Smooth muscle cell (in vitro differentiated cells): ENCODE data around the gene CYLD. TPM values are rescaled to one million over a fixed set of nuclear protein-coding genes. Genes with fewer than 3 reads are reported as not detected.

Experiments used
- DNase-seq: peaks from one replicate; lab custom pipeline; 2025; ENCODE audit not compliant: unreplicated experiment; lab: John Stamatoyannopoulos, UW
- H2AFZ ChIP-seq: fragments of 200-600 bp; sonication (generic); 2 replicates; pipeline ENCODE4 v1.6.0; 2016; ENCODE audit warnings: antibody characterized with exemption, low read depth, mild to moderate bottlenecking
- H3F3A ChIP-seq: fragments of 200-600 bp; sonication (generic); 2 replicates; pipeline ENCODE4 v1.6.0; 2017; ENCODE audit warnings: antibody characterized with exemption, low read depth
- H3K27ac ChIP-seq: fragments of 200-600 bp; sonication (generic); 2 replicates; pipeline ENCODE4 v1.5.1; 2016; ENCODE audit warnings: low read depth, mild to moderate bottlenecking
- H3K27me3 ChIP-seq: fragments of 200-600 bp; sonication (generic); 2 replicates; pipeline ENCODE4 v1.6.1; 2016; ENCODE audit warnings: low read depth, mild to moderate bottlenecking
- H3K36me3 ChIP-seq: fragments of 200-600 bp; sonication (generic); 2 replicates; pipeline ENCODE4 v1.5.1; 2016; ENCODE audit warnings: low read depth
- H3K4me1 ChIP-seq: fragments of 200-600 bp; sonication (generic); 2 replicates; pipeline ENCODE4 v1.5.1; 2016; ENCODE audit warnings: low read depth
- H3K4me2 ChIP-seq: fragments of 200-600 bp; sonication (generic); 2 replicates; pipeline ENCODE4 v1.6.0; 2016; ENCODE audit warnings: mild to moderate bottlenecking
- H3K4me3 ChIP-seq: fragments of 200-600 bp; sonication (generic); 2 replicates; pipeline ENCODE4 v1.5.1; 2016; ENCODE audit warnings: mild to moderate bottlenecking
- H3K79me2 ChIP-seq: fragments of 200-600 bp; sonication (generic); 2 replicates; pipeline ENCODE4 v1.6.0; 2016; ENCODE audit warnings: low read depth, mild to moderate bottlenecking
- H3K9ac ChIP-seq: fragments of 200-600 bp; sonication (generic); 2 replicates; pipeline ENCODE4 v1.6.0; 2016; ENCODE audit warnings: low read depth
- H3K9me3 ChIP-seq: fragments of 200-600 bp; sonication (generic); replicated peaks from 2 replicates; pipeline ENCODE4 v1.5.1; 2016; ENCODE audit warnings: low read depth
- H4K20me1 ChIP-seq: fragments of 200-600 bp; sonication (generic); 2 replicates; pipeline ENCODE4 v1.6.0; 2016; ENCODE audit warnings: low read depth
- CTCF ChIP-seq: fragments of 200-600 bp; sonication (generic); IDR thresholded peaks from 2 replicates; pipeline ENCODE4 v1.5.1; 2017; ENCODE audit warnings: borderline replicate concordance, mild to moderate bottlenecking, antibody characterized with exemption; ENCODE audit not compliant: insufficient read depth, poor library complexity, severe bottlenecking
- WGBS: methylation state at CpG from one replicate; pipeline ENCODE4 v1.1.7; 2016; ENCODE audit warnings: low lambda C conversion rate; 5-methylcytosine and 5-hydroxymethylcytosine counted together
- polyA plus RNA-seq: library from polyadenylated mRNA; unstranded; fragments of >200 nt; fragmentation: Nextera tagmentation; extraction: Ambion mirVana; gene quantifications from 2 replicates; pipeline ENCODE4 v1.2.1, GENCODE V29; 2016
- total RNA-seq: library from RNA; depleted of rRNA; stranded (reverse); fragments of >200 nt; gene quantifications from 2 replicates; pipeline ENCODE4 v1.2.3, GENCODE V29; 2014

The CYLD gene
- total and polyA plus RNA-seq, 2 experiments from 2014 or later, result 11.3 to 13.8 TPM

DNA sequence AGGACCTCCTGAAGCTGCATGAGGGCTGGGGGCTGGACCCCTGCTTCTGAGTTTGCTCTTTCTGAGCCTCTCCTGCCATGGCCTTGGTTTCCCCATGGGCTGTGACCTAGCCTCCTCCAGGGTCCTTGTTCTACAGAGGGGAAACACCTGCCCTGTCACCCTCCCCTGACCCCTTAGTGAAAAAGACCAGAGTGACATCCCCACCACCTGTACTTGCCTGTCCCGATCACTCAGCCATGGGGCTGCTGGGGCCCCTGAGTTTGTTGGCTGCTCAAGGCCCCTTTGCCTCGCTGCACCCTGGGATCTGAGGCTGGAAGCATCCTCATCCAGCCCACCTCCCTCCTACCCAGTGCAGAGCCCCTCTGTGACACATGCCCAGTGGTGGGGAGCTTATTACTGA, 47.7 kb upstream of the CYLD start:
- Histone ChIP-seq H3K27ac (no peak overlapping the region), H2AFZ (no peak overlapping the region)
- WGBS, result 95% methylated on average over 2 of the region's 2 CpGs

DNA sequence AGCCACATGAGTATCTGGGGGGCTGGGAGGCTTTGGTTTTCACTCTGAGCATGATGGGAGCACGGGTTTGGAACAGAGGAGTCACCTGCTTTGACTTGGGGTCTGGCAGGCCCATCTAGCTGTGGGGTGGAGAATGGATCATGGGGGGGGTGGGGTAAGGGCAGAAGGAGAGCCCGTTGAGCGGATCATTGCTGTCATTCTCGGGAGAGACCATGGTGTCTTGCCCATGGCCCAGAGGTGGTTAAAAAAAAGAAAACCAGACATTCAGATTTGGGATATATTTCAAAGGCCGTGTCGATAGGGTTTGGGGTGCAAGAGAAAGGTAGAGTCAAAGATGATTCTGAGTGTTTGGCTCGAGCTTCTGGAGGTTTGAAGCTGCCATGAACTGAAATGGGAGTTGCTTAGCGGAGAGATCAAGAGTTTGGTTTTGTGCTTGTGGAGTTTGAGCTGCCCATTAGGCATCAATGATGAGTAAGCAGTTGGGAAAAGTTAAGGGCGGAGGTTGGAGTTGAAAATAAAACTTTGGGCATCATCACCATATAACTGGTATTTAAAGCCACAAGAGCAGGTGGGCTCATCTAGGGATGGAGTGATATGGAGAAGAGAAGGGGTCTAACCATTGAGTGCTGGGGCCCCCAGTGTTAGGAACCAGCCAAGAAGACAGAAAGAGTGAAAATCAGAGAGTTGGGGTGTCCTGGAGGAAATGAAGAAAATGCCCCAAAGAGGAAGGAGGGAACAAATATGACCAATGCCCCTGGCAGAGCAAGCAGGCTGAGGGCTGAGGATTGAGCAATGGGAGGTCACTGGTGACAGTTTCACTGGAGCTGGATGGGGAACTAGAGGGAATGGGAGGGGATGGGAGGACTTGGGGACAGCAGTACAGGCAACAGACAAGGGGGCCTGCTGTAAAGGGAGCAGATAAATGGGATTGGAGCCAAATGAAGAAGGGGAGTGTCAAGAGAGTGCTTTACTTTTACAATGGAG, 46.6 kb upstream of the CYLD start:
- no peak overlapping the region for H2AFZ ChIP-seq
- H4K20me1 ChIP-seq, result no peaks in the 10 kb centered on the region
- H3K4me1 ChIP-seq, result no peaks in the 10 kb centered on the region
- WGBS, result 88% methylated on average over 9 of the region's 9 CpGs
- no peaks in the 10 kb centered on the region for H3K36me3 ChIP-seq
- H3K79me2 ChIP-seq, result no peaks in the 10 kb centered on the region
- no peak overlapping the region for H3K4me2 ChIP-seq
- peaks cover 21% of the 10 kb centered on the region for H3K27me3 ChIP-seq
- TF ChIP-seq CTCF, result no peak
- no peaks in the 10 kb centered on the region for H3F3A ChIP-seq
- H3K9me3 ChIP-seq, result no peaks in the 10 kb centered on the region
- no peak for DNase-seq
- no peak overlapping the region for H3K27ac ChIP-seq
- H3K9ac ChIP-seq, result no peak overlapping the region
- no peak overlapping the region for H3K4me3 ChIP-seq

More for the DNA sequence above, 47.7 kb upstream of the CYLD start:
- DNase-seq, result no peak
- no peaks in the 10 kb centered on the region for H3F3A ChIP-seq
- TF ChIP-seq CTCF, result no peak
- peaks cover 21% of the 10 kb centered on the region for H3K27me3 ChIP-seq
- H3K4me2 ChIP-seq, result no peak overlapping the region
- H3K9me3 ChIP-seq, result no peaks in the 10 kb centered on the region
- no peaks in the 10 kb centered on the region for H3K36me3 ChIP-seq
- no peaks in the 10 kb centered on the region for H3K79me2 ChIP-seq
- H4K20me1 ChIP-seq, result no peaks in the 10 kb centered on the region
- no peaks in the 10 kb centered on the region for H3K4me1 ChIP-seq
- no peak overlapping the region for H3K4me3 ChIP-seq
- no peak overlapping the region for H3K9ac ChIP-seq

DNA sequence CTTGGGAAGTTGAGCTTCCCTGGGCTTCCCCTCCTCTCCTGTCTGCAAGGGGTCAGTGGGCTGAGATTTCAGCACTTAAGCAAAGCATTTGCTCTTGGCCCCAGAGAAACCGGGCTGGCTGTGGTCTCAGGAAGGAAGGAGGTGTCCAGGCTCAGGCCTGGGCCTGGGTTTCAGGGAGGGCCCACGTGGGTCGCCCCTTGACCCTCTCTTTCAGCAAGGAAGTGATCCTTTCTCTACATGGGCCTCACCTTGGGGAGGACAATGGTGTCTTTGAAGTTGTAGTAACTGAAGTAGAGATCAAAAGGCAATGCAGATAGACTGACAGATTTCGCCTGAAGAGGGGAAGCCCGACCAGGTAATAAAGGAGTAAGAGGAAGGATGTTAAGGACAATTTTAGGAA, 45.8 kb upstream of the CYLD start:
- Histone ChIP-seq H2AFZ (no peak overlapping the region), H3K36me3 (no peaks in the 10 kb centered on the region), H3K79me2 (no peaks in the 10 kb centered on the region), H3K4me3 (no peak overlapping the region), H3K9ac (no peak overlapping the region), H3K27me3 (peaks cover 21% of the 10 kb centered on the region), H3K4me2 (no peak overlapping the region), H3K27ac (no peak overlapping the region), H3F3A (no peaks in the 10 kb centered on the region), H3K4me1 (no peaks in the 10 kb centered on the region), H4K20me1 (no peaks in the 10 kb centered on the region), H3K9me3 (no peaks in the 10 kb centered on the region)
- 69% methylated on average over 5 of the region's 5 CpGs for WGBS
- DNase-seq, result no peak
- TF ChIP-seq CTCF, result no peak
